GM12878 (cell line): ENCODE data around the gene ADARB1. TPM values are rescaled to one million over a fixed set of nuclear protein-coding genes. Genes with fewer than 3 reads are reported as not detected.
"Not testable (repeated sequence)": the region's sequence is repeated elsewhere in the genome, so short reads cannot be mapped to it uniquely, and the experiment has no call there.

Source experiments
- ATAC-seq: fragments of 200-7000 bp; cut with Tn5 transposase; 3 replicates; pipeline ENCODE4 v1.9.1; 2020; ENCODE audit warnings: mild to moderate bottlenecking, moderate library complexity
- BruUV-seq: library from RNA; stranded (reverse); fragments of 400-500 nt; replicated peaks from 2 replicates; lab custom pipeline; 2021; lab: Mats Ljungman, UMichigan
- CTCF ChIA-PET: fragments of 300-600 bp; sonication (Branson Sonifier 250); formaldehyde crosslinking; extraction: SDS; loops from one replicate; lab custom pipeline; 2021; ENCODE audit warnings: inconsistent platforms; lab: Yijun Ruan, JAX
- POLR2A ChIA-PET: fragments of 350-600 bp; formaldehyde crosslinking; extraction: SDS; loops from one replicate; lab custom pipeline; 2021; ENCODE audit warnings: inconsistent platforms; lab: Charles Lee
- RAD21 ChIA-PET: fragments of 300-600 bp; sonication (Branson Sonifier 250); formaldehyde crosslinking; loops from one replicate; lab custom pipeline; 2023; ENCODE audit warnings: antibody characterized with exemption; ENCODE audit not compliant: unreplicated experiment; lab: Charles Lee
- SMC1A ChIA-PET: fragments of 300-600 bp; sonication (Branson Sonifier 250); formaldehyde crosslinking; loops from one replicate; lab custom pipeline; 2023; ENCODE audit not compliant: unreplicated experiment, uncharacterized antibody; lab: Charles Lee
- DNase-seq: peaks from one replicate; pipeline ENCODE4 v3.0.0-alpha.2; 2011; ENCODE audit warnings: low read depth, low spot score
- FAIRE-seq: peaks from 3 replicates; lab custom pipeline; 2011; peaks lifted over from hg19 to GRCh38; lab: Jason Lieb, UNC
- H2AFZ ChIP-seq: 2 replicates; pipeline ENCODE4 v1.6.0; 2011; ENCODE audit warnings: low read depth, low read length, control low read depth; ENCODE audit not compliant: control insufficient read depth
- H3K27ac ChIP-seq: 2 replicates; pipeline ENCODE4 v1.5.1; 2011; ENCODE audit warnings: control low read depth; ENCODE audit not compliant: control insufficient read depth, insufficient read depth
- H3K27me3 ChIP-seq, 2 experiments: replicated peaks in 1 of 2; 2 replicates each; pipeline versions ENCODE4 v1.6.0 to v1.6.1; 2011; ENCODE audit warnings: low read length in 1 of 2; ENCODE audit not compliant: control insufficient read depth in 2 of 2, insufficient read depth in 2 of 2
- H3K36me3 ChIP-seq, 2 experiments: 2 replicates each; pipeline ENCODE4 v1.5.1; 2011; ENCODE audit warnings: low read length in 1 of 2; ENCODE audit not compliant: control insufficient read depth in 2 of 2, insufficient read depth in 2 of 2
- H3K4me1 ChIP-seq: 2 replicates; pipeline ENCODE4 v1.6.1; 2011; ENCODE audit warnings: mild to moderate bottlenecking, low read length, moderate library complexity, mixed read lengths; ENCODE audit not compliant: control insufficient read depth, insufficient read depth
- H3K4me2 ChIP-seq: 2 replicates; pipeline ENCODE4 v1.6.0; 2011; ENCODE audit warnings: control low read depth; ENCODE audit not compliant: control insufficient read depth, insufficient read depth
- H3K4me3 ChIP-seq: fragments of 200-600 bp; sonication (generic); 2 replicates; pipeline ENCODE4 v1.5.1; 2016
- H3K79me2 ChIP-seq: 2 replicates; pipeline ENCODE4 v1.6.0; 2011; ENCODE audit warnings: low read length; ENCODE audit not compliant: control insufficient read depth, insufficient read depth
- H3K9ac ChIP-seq: 2 replicates; pipeline ENCODE4 v1.8.0; 2011; ENCODE audit warnings: low read length, control low read depth, mixed read lengths; ENCODE audit not compliant: control insufficient read depth, insufficient read depth
- H3K9me3 ChIP-seq: replicated peaks from 3 replicates; pipeline ENCODE4 v1.5.1; 2011; ENCODE audit warnings: mild to moderate bottlenecking, low read length; ENCODE audit not compliant: control insufficient read depth, insufficient read depth
- H4K20me1 ChIP-seq: 2 replicates; pipeline ENCODE4 v1.6.0; 2011; ENCODE audit not compliant: control insufficient read depth, insufficient read depth
- BACH1 ChIP-seq: fragments of 450-650 bp; IDR thresholded peaks from 2 replicates; pipeline ENCODE4 v1.6.1; 2017; ENCODE audit warnings: mild to moderate bottlenecking, borderline replicate concordance
- BRCA1 ChIP-seq: IDR thresholded peaks from 2 replicates; pipeline ENCODE4 v1.6.1; 2011; ENCODE audit warnings: low read depth, low read length, improper control_type of control experiment
- CEBPB ChIP-seq, 2 experiments: fragments of 150-350 bp in 1 of 2; IDR thresholded peaks; 2 replicates each; pipeline ENCODE4 v1.6.1; 2012 to 2014; ENCODE audit warnings: low read depth in 2 of 2, low read length in 2 of 2, borderline replicate concordance in 1 of 2, inconsistent platforms in 1 of 2
- CHD2 ChIP-seq: IDR thresholded peaks from 2 replicates; pipeline ENCODE4 v1.6.1; 2011; ENCODE audit warnings: low read depth, low read length, improper control_type of control experiment, borderline replicate concordance
- EP300 ChIP-seq, 2 experiments: fragments of 150-350 bp in 1 of 2; IDR thresholded peaks; 2 replicates each; pipeline ENCODE4 v1.6.1; 2011 to 2012; ENCODE audit warnings: low read depth in 2 of 2, low read length in 2 of 2, borderline replicate concordance in 1 of 2, improper control_type of control experiment in 1 of 2, inconsistent platforms in 1 of 2; ENCODE audit not compliant: control insufficient read depth in 1 of 2
- JUND ChIP-seq: IDR thresholded peaks from 2 replicates; pipeline ENCODE4 v1.6.1; 2012; ENCODE audit warnings: low read depth, mild to moderate bottlenecking, low read length, improper control_type of control experiment, moderate library complexity
- SREBF1 ChIP-seq: IDR thresholded peaks from 2 replicates; pipeline ENCODE4 v1.6.1; 2012; ENCODE audit warnings: mild to moderate bottlenecking, low read length
- SREBF2 ChIP-seq: IDR thresholded peaks from 2 replicates; pipeline ENCODE4 v1.6.1; 2012; ENCODE audit warnings: mild to moderate bottlenecking, low read length
- ZNF384 ChIP-seq: IDR thresholded peaks from 2 replicates; pipeline ENCODE4 v1.6.1; 2012; ENCODE audit warnings: low read depth, mild to moderate bottlenecking, low read length, improper control_type of control experiment, borderline replicate concordance
- ZNF622 ChIP-seq: fragments of 450-650 bp; IDR thresholded peaks from 2 replicates; pipeline ENCODE4 v1.6.1; 2017; ENCODE audit warnings: mild to moderate bottlenecking, inconsistent platforms
- ZNF687 ChIP-seq: fragments of 450-650 bp; IDR thresholded peaks from 2 replicates; pipeline ENCODE4 v1.6.1; 2017; ENCODE audit warnings: mild to moderate bottlenecking, moderate library complexity
- ZSCAN29 ChIP-seq: fragments of 450-650 bp; IDR thresholded peaks from 2 replicates; pipeline ENCODE4 v1.6.1; 2017; ENCODE audit warnings: mild to moderate bottlenecking, moderate library complexity
- WGBS: methylation state at CpG from one replicate; pipeline ENCODE4 v1.1.6; 2016; ENCODE audit warnings: low lambda C conversion rate; ENCODE audit not compliant: insufficient replicate concordance, insufficient coverage; ENCODE audit errors: missing lambda C conversion rate; 5-methylcytosine and 5-hydroxymethylcytosine counted together
- in situ Hi-C: fragments of 300-500 bp; cut with MboI; formaldehyde crosslinking; loops from 9 replicates; pipeline ENCODE4 v1.14.3; 2018; ENCODE audit warnings: mixed read lengths
- intact Hi-C: fragments of 100-400 bp; cut with micrococcal nuclease; formaldehyde crosslinking; loops from one replicate; pipeline ENCODE4 v1.14.2; 2022; ENCODE audit not compliant: unreplicated experiment
- polyA plus RNA-seq, 11 experiments: library from polyadenylated mRNA; depleted of rRNA in 4 of 11; unstranded in 6 of 11; stranded (reverse) in 5 of 11; fragments of >200 nt; fragmentation: Nextera tagmentation in 4 of 11; fragmentation: Illumina TruSeq in 1 of 11; extraction: Ambion mirVana in 4 of 11; extraction: Trizol in 1 of 11; gene quantifications; 1 replicate in 1 of 11; 2 replicates in 10 of 11; pipeline versions ENCODE4 v1.2.1 to v1.2.3, GENCODE V29; 2011 to 2016; ENCODE audit warnings: inconsistent platforms in 2 of 11, missing spikeins in 2 of 11, low read depth in 1 of 11
- total RNA-seq, 4 experiments: library from RNA; depleted of rRNA in 3 of 4; stranded (reverse); fragments of >200 nt in 3 of 4; fragmentation: Illumina TruSeq in 1 of 4; extraction: Trizol in 1 of 4; gene quantifications; 2 replicates each; pipeline versions ENCODE4 v1.2.1 to v1.2.3, GENCODE V29; 2013 to 2021

ADARB1 gene
- total and polyA plus RNA-seq, 10 of the 15 experiments (the other 5 are each of a cell fraction or from before 2014, with no cell fraction given): 5.7 to 61.7 (median 25.3) TPM

GRCh38 chr21:45140944-45141343 is 66.6 kb downstream of the ADARB1 start:
- H3K36me3 ChIP-seq, H2AFZ ChIP-seq, H3K9me3 ChIP-seq, BruUV-seq, H3K9ac ChIP-seq, H3K79me2 ChIP-seq, H3K27me3 ChIP-seq, ATAC-seq, H3K4me3 ChIP-seq, H3K4me2 ChIP-seq, H4K20me1 ChIP-seq, in situ Hi-C loops, DNase-seq, FAIRE-seq, H3K27ac ChIP-seq, H3K4me1 ChIP-seq: not testable (repeated sequence)
- CTCF ChIA-PET: interaction anchor here (0.6 to 8.8 kb wide), 40 partner anchors 11 to 740 kb away, joined by 3 to 236 read pairs (median 4); partner anchors contain the start of genes POFUT2 and SLX9
- 33% methylated on average over 4 of the region's 4 CpGs for WGBS
- intact Hi-C loops: loop anchor here (1.0 to 5.0 kb wide), 4 partner anchors 96 to 680 kb away; partner anchors contain the start of gene POFUT2
- POLR2A ChIA-PET: interaction anchor here (1.1 kb wide), 1 partner anchor 10 kb away, joined by 5 read pairs; no protein-coding TSS in a partner anchor
- RAD21 ChIA-PET: interaction anchor here (0.8 to 6.1 kb wide), 18 partner anchors 12 to 687 kb away, joined by 3 to 104 read pairs (median 4); partner anchors contain the start of gene POFUT2
- SMC1A ChIA-PET: interaction anchor here (0.6 to 3.4 kb wide), 18 partner anchors 11 to 739 kb away, joined by 3 to 39 read pairs (median 6); partner anchors contain the start of gene POFUT2

- no peak for DNase-seq
- BruUV-seq: no TSS peak
Measured at GRCh38 chr21:45141507-45141906, 67.1 kb downstream of the ADARB1 start.

More at GRCh38 chr21:45141507-45141906, 67.1 kb downstream of the ADARB1 start:
- no peaks in the 10 kb centered on the region; a peak in 1 of 4 replicates for H3K36me3 ChIP-seq
- ChIA-PET POLR2A (no interaction called here), RAD21 (interaction anchor here (0.8 to 6.1 kb wide), 10 partner anchors 11 to 299 kb away, joined by 3 to 104 read pairs (median 8); partner anchors contain the start of gene POFUT2), SMC1A (interaction anchor here (1.0 to 3.4 kb wide), 8 partner anchors 10 to 299 kb away, joined by 5 to 39 read pairs (median 12); partner anchors contain the start of gene POFUT2), CTCF (interaction anchor here (0.5 to 8.8 kb wide), 26 partner anchors 11 to 678 kb away, joined by 3 to 236 read pairs (median 8); partner anchors contain the start of genes POFUT2 and SLX9)
- no peak overlapping the region for H2AFZ ChIP-seq
- ATAC-seq (no peak), FAIRE-seq (no peak)
- H3K27me3 ChIP-seq: peaks cover 0 to 9% of the 10 kb centered on the region in 2 experiments; a peak in 1 of 4 replicates
- no peaks in the 10 kb centered on the region for H3K4me1 ChIP-seq
- no peak overlapping the region for H3K27ac ChIP-seq
- H3K4me2 ChIP-seq: no peak overlapping the region
- no peaks in the 10 kb centered on the region for H4K20me1 ChIP-seq
- no peak overlapping the region for H3K4me3 ChIP-seq
- TF ChIP-seq SREBF1 (no peak), BACH1 (no peak), EP300 (IDR thresholded peaks at IDR 0.05; ENCODE audit: borderline replicate concordance in 1 of 2, control insufficient read depth in 1 of 2, low read depth in 2 of 2, low read length in 2 of 2) (no peak), CHD2 (no peak), CEBPB (IDR thresholded peaks at IDR 0.05; ENCODE audit: borderline replicate concordance in 1 of 2, low read depth in 2 of 2, low read length in 2 of 2) (no peak), ZSCAN29 (no peak), ZNF622 (no peak), BRCA1 (no peak), SREBF2 (no peak), JUND (no peak), ZNF384 (no peak), ZNF687 (no peak)
- in situ Hi-C loops (no loop called here), intact Hi-C loops (loop anchor here (2.0 to 5.0 kb wide), 3 partner anchors 96 to 679 kb away; partner anchors contain the start of gene POFUT2)
- H3K9ac ChIP-seq: no peak overlapping the region
- WGBS: 5% methylated on average over 5 of the region's 5 CpGs
- no peaks in the 10 kb centered on the region for H3K9me3 ChIP-seq
- H3K79me2 ChIP-seq: no peaks in the 10 kb centered on the region
